ENCODE measurements around the gene KRT25.

DNA sequence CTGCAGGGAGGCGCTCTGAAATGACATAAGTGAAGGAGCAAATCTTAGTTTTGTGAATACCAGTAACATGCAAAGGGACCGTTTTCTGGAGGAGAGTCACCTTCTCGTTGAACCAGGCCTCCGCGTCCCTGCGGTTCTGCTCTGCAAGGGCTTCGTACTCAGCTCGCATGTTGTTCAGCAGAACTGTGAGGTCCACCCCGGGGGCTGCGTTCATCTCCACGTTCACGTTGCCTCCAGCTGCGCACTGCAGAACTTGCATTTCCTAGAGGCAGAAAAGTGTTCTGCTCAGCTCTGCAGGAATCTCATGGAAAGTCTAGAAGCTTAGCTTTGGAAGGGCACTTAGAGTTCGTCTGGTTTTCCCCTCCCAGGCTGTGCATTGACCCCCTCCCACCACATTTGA, 4.1 kb downstream of the KRT25 start:
- TF ChIP-seq CTCF (conservative IDR thresholded peaks at IDR 0.05; ENCODE audit: low read depth, low read length) (no peak), POLR2A (IDR thresholded peaks at IDR 0.05; ENCODE audit: low read depth, low read length) (no peak), MXI1 (IDR thresholded peaks at IDR 0.05; ENCODE audit: borderline replicate concordance, low read depth, low read length) (no peak), USF2 (IDR thresholded peaks at IDR 0.05; ENCODE audit: low read depth, low read length) (no peak), FOS (IDR thresholded peaks at IDR 0.05; ENCODE audit: low read depth, low read length) (no peak), RFX5 (IDR thresholded peaks at IDR 0.05; ENCODE audit: low read depth, low read length) (no peak), RAD21 (IDR thresholded peaks at IDR 0.05; ENCODE audit: low read length) (no peak), SMC3 (IDR thresholded peaks at IDR 0.05; ENCODE audit: low read depth, low read length) (no peak)
- TF ChIP-seq, protein P1, sequence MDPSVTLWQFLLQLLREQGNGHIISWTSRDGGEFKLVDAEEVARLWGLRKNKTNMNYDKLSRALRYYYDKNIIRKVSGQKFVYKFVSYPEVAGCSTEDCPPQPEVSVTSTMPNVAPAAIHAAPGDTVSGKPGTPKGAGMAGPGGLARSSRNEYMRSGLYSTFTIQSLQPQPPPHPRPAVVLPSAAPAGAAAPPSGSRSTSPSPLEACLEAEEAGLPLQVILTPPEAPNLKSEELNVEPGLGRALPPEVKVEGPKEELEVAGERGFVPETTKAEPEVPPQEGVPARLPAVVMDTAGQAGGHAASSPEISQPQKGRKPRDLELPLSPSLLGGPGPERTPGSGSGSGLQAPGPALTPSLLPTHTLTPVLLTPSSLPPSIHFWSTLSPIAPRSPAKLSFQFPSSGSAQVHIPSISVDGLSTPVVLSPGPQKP (IDR thresholded peaks at IDR 0.05; ENCODE audit: borderline replicate concordance, low read depth, low read length): no peak
